GM18909 (cell line): ENCODE measurements around the gene CDK5RAP2.
"Not testable (repeated sequence)": the region's sequence is repeated elsewhere in the genome, so short reads cannot be mapped to it uniquely, and the experiment has no call there.

Experiments used
- ATAC-seq: cut with Tn5 transposase; IDR thresholded peaks from one replicate; pipeline ENCODE4 v1.9.1; 2021; ENCODE audit warnings: mild to moderate bottlenecking; ENCODE audit not compliant: unreplicated experiment, poor library complexity

The CDK5RAP2 gene

GRCh38 chr9:120522558-120522957, 57.4 kb downstream of the CDK5RAP2 start:
- ATAC-seq: no peak

GRCh38 chr9:120522032-120522431, 57.9 kb downstream of the CDK5RAP2 start:
- no peak for ATAC-seq

- ATAC-seq: no peak
These were observed 58.9 kb downstream of the CDK5RAP2 start for GRCh38 chr9:120521101-120521500.

GRCh38 chr9:120515996-120516395, 64.0 kb downstream of the CDK5RAP2 start:
- ATAC-seq: not testable (repeated sequence)

- not testable (repeated sequence) for ATAC-seq
These were observed 64.5 kb downstream of the CDK5RAP2 start for GRCh38 chr9:120515481-120515880.

- no peak for ATAC-seq
These were observed 65.6 kb downstream of the CDK5RAP2 start for GRCh38 chr9:120514405-120514804.

GRCh38 chr9:120513825-120514396, 66.1 kb downstream of the CDK5RAP2 start:
- ATAC-seq: no peak

GRCh38 chr9:120510816-120511215, 69.2 kb downstream of the CDK5RAP2 start:
- no peak for ATAC-seq

- ATAC-seq: no peak
These were observed 71.9 kb downstream of the CDK5RAP2 start for GRCh38 chr9:120507936-120508510.

GRCh38 chr9:120505186-120505585, 74.8 kb downstream of the CDK5RAP2 start:
- no peak for ATAC-seq

GRCh38 chr9:120500733-120501132, 79.2 kb downstream of the CDK5RAP2 start:
- no peak for ATAC-seq

- not testable (repeated sequence) for ATAC-seq
These were observed 82.1 kb downstream of the CDK5RAP2 start for GRCh38 chr9:120497865-120498264.

- ATAC-seq: not testable (repeated sequence)
These were observed 83.5 kb downstream of the CDK5RAP2 start for GRCh38 chr9:120496438-120496837.

- ATAC-seq: peak; percentile 92
These were observed 88.9 kb downstream of the CDK5RAP2 start for GRCh38 chr9:120490888-120491595.

- no peak for ATAC-seq
These were observed 93.1 kb downstream of the CDK5RAP2 start for GRCh38 chr9:120486835-120487234.

GRCh38 chr9:120486347-120486746, 93.6 kb downstream of the CDK5RAP2 start:
- no peak for ATAC-seq

- ATAC-seq: no peak
These were observed 94.2 kb downstream of the CDK5RAP2 start for GRCh38 chr9:120485788-120486187.

GRCh38 chr9:120484162-120484561, 95.8 kb downstream of the CDK5RAP2 start:
- ATAC-seq: no peak

- ATAC-seq: no peak
These were observed 97.4 kb downstream of the CDK5RAP2 start for GRCh38 chr9:120482424-120483186.

GRCh38 chr9:120481846-120482245, 98.1 kb downstream of the CDK5RAP2 start:
- no peak for ATAC-seq

GRCh38 chr9:120481248-120481647, 98.7 kb downstream of the CDK5RAP2 start:
- no peak for ATAC-seq
